Thoracic aorta (tissue), 2 donors: ENCODE results near the gene IPPK. TPM values are rescaled to one million over a fixed set of nuclear protein-coding genes. Genes with fewer than 3 reads are reported as not detected.

Experiments
- ATAC-seq: fragments of 150-250 bp; one replicate; pipeline ENCODE4 v1.8.0; 2017; ENCODE audit warnings: low read depth; ENCODE audit not compliant: insufficient number of reproducible peaks, low FRiP score
- DNase-seq: peaks from one replicate; pipeline ENCODE4 v3.0.0-alpha.2; 2020; ENCODE audit warnings: low spot score
- H3K27ac ChIP-seq, 2 donors: fragments of 200-600 bp; sonication (generic); 1 replicate in 1 of 2; 2 replicates in 1 of 2; pipeline ENCODE4 v1.5.1; 2016; ENCODE audit warnings: mild to moderate bottlenecking in 2 of 2, moderate library complexity in 2 of 2
- H3K27me3 ChIP-seq: fragments of 200-600 bp; sonication (generic); replicated peaks from 2 replicates; pipeline ENCODE4 v1.6.0; 2016; ENCODE audit warnings: mild to moderate bottlenecking; ENCODE audit not compliant: insufficient read depth
- H3K36me3 ChIP-seq: fragments of 200-600 bp; sonication (generic); one replicate; pipeline ENCODE4 v1.5.1; 2016
- H3K4me1 ChIP-seq, 2 donors: fragments of 200-600 bp; sonication (generic); 1 replicate in 1 of 2; 2 replicates in 1 of 2; pipeline versions ENCODE4 v1.5.1 to v1.6.0; 2016; ENCODE audit warnings: low read depth in 2 of 2, mild to moderate bottlenecking in 1 of 2; ENCODE audit not compliant: control insufficient read depth in 1 of 2
- H3K4me3 ChIP-seq: fragments of 200-600 bp; sonication (generic); 2 replicates; pipeline ENCODE4 v1.5.1; 2016; ENCODE audit warnings: mild to moderate bottlenecking
- H3K9me3 ChIP-seq: fragments of 200-600 bp; sonication (generic); 2 replicates; pipeline ENCODE4 v1.5.1; 2016
- total RNA-seq, 2 donors: library from RNA; depleted of rRNA; stranded (reverse); fragments of >200 nt; gene quantifications; one replicate each; pipeline versions ENCODE4 v1.1.0 to v1.2.3, GENCODE V29; 2016
- TF ChIP-seq, protein P1 (sequence below): fragments of 200-600 bp; sonication (generic); IDR thresholded peaks from one replicate; pipeline ENCODE4 v1.5.1; 2019; ENCODE audit warnings: antibody characterized with exemption

Gene IPPK
- total RNA-seq, 2 donors from 2014 or later, result 6.9 to 11.7 TPM

DNA sequence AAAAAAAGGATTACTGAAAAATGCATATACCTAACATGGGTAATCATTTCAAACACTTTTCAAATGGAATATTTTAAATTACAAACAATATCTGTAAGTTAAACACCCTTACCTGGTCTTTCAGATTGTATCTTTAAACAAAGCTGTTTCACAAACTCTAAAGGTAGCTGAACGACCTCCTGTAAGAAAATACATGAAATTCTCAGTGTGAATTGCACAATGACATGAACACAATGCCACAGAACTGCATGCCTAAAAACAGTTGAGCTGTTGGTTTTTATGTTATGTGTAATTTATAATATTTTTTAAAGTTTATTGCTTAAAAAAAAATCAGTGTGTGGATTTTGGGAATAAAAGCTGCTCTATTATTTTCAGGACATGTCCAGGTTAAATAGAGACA is 17.5 kb downstream of the IPPK start:
- H3K4me3 ChIP-seq, result no peak overlapping the region
- H3K27ac ChIP-seq, result no peak overlapping the region
- peaks cover 0 to 11% of the 10 kb centered on the region in 2 donors for H3K4me1 ChIP-seq
- no peaks in the 10 kb centered on the region for H3K27me3 ChIP-seq
- DNase-seq, result no peak
- ATAC-seq, result no peak
- TF ChIP-seq, protein P1, sequence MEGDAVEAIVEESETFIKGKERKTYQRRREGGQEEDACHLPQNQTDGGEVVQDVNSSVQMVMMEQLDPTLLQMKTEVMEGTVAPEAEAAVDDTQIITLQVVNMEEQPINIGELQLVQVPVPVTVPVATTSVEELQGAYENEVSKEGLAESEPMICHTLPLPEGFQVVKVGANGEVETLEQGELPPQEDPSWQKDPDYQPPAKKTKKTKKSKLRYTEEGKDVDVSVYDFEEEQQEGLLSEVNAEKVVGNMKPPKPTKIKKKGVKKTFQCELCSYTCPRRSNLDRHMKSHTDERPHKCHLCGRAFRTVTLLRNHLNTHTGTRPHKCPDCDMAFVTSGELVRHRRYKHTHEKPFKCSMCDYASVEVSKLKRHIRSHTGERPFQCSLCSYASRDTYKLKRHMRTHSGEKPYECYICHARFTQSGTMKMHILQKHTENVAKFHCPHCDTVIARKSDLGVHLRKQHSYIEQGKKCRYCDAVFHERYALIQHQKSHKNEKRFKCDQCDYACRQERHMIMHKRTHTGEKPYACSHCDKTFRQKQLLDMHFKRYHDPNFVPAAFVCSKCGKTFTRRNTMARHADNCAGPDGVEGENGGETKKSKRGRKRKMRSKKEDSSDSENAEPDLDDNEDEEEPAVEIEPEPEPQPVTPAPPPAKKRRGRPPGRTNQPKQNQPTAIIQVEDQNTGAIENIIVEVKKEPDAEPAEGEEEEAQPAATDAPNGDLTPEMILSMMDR, result no peak
- H3K9me3 ChIP-seq, result no peaks in the 10 kb centered on the region
- H3K36me3 ChIP-seq, result peaks cover 8% of the 10 kb centered on the region

DNA sequence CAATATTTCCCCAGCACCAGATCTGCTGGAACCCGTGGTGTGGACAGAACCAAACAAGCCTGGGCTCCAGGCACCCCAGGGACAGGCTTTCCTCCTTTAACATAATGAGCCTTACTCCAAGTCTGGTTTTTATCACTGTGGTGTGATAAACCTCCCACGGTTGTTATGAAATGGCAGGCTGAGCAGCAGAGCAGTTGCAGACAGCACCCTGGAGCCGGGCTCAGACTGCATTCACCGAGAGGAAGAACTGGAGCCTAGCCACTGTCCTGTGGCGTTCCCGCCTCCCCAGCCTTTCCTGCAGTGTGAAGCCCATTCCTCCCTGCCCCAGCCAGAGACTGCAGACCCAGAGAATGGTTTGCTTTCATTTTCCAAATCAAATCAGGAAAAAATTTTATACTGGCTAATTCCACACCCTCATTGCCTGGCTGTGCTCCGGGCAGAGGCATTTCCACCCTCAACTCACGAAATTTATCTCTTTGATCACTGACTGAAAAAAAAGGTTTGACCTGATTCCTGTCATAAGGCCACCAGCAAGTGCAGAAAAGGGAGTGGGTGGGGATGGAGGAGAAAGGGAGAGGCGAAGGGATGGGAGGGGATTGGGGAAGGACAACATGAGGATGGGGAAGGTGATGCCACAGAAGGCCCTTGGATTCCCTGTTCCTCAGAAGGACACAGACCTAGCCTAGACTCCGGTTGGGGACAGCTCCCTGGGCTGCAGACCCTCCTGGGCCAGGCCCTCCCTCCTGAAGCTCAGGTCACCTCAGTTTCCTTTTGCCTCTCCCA is 18.9 kb downstream of the IPPK start:
- TF ChIP-seq, protein P1, result no peak
- Histone ChIP-seq H3K27me3 (no peaks in the 10 kb centered on the region), H3K27ac (no peak overlapping the region), H3K36me3 (peaks cover 8% of the 10 kb centered on the region), H3K4me3 (no peak overlapping the region), H3K4me1 (peaks cover 0 to 11% of the 10 kb centered on the region in 2 donors), H3K9me3 (no peaks in the 10 kb centered on the region)
- DNase-seq (no peak), ATAC-seq (no peak)

DNA sequence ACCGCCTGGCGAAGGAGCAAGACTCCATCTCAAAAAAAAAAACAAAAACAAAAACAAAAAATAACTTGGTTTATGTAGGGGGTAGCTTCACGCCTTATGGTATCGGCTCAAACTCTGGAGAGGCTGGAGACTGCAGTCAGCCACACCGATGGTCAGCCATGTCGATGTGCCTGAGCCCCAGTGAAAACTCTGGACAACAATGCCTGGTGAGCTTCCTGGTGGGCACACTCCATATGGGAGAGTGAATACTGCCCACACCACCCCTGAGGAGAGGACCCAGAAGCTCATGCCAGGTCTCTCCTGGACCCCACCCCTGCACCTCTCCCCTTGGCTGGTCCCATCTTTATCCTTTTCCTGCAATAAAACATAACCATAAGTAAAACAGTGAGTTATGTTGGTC is 19.6 kb downstream of the IPPK start:
- no peak overlapping the region for H3K27ac ChIP-seq
- TF ChIP-seq, protein P1, result no peak
- H3K4me1 ChIP-seq, result peaks cover 0 to 11% of the 10 kb centered on the region in 2 donors
- H3K4me3 ChIP-seq, result no peak overlapping the region
- peaks cover 3% of the 10 kb centered on the region for H3K9me3 ChIP-seq
- ATAC-seq (no peak), DNase-seq (no peak)
- H3K36me3 ChIP-seq, result peaks cover 14% of the 10 kb centered on the region
- no peaks in the 10 kb centered on the region for H3K27me3 ChIP-seq

DNA sequence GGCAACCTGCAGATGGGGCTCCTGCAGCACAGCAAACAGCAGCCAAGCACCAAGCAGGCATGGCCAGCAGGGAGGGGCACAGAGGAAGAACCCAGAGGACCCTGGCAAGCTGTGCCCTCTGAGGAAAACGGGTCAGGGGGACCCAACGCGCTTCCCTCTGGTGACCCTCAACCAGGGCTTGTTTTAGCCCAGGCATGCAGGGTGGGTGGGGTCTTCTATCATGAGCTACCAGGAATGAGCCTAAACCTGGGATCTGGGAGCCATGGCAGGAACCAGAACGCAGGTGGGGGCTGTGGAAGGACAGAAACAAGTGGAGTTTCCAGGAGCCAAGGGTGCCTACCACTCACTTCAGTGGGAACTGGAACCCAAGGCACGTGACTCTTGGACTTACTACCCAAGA is 20.9 kb downstream of the IPPK start:
- H3K4me1 ChIP-seq, result peaks cover 0 to 8% of the 10 kb centered on the region in 2 donors
- peaks cover 3% of the 10 kb centered on the region for H3K9me3 ChIP-seq
- H3K4me3 ChIP-seq, result no peak overlapping the region
- no peak overlapping the region for H3K27ac ChIP-seq
- ATAC-seq, result no peak
- H3K36me3 ChIP-seq, result peaks cover 20% of the 10 kb centered on the region
- DNase-seq, result no peak
- no peaks in the 10 kb centered on the region for H3K27me3 ChIP-seq
- TF ChIP-seq, protein P1, result no peak

DNA sequence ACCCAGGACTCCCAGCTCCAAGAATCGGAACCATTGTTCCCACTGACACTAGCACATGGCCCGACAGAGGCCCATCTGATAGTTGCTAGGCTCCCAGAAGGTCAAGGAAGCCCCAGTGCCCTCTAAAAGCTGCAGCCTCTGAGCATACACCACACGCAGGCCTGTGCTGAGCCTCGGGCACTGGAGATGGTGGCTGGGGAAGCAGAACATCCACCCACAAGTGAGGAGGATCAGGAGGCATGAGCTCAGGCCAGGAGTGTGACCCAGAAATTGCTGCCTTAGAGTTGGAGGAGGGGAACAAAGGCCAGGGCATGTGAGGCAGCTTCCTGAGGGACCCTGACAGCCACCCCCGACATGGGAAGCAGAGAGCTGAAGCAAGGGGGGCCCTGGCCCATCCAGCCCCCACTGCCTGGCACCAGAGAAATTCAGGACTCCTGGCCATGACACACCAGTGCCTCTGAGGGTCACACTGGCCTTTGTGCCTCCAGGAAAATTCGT is 21.4 kb downstream of the IPPK start:
- Histone ChIP-seq H3K9me3 (peaks cover 3% of the 10 kb centered on the region), H3K4me1 (peaks cover 0 to 3% of the 10 kb centered on the region in 2 donors), H3K36me3 (peaks cover 24% of the 10 kb centered on the region), H3K27me3 (no peaks in the 10 kb centered on the region), H3K4me3 (no peak overlapping the region), H3K27ac (no peak overlapping the region)
- TF ChIP-seq, protein P1, result no peak
- no peak for ATAC-seq
- no peak for DNase-seq
